HG03280 (cell line): ENCODE results near the gene TSC22D1.

Experiments
- ATAC-seq: cut with Tn5 transposase; IDR thresholded peaks from one replicate; pipeline ENCODE4 v1.9.1; 2021; ENCODE audit warnings: mild to moderate bottlenecking, moderate library complexity; ENCODE audit not compliant: unreplicated experiment

The TSC22D1 gene

GRCh38 chr13:44433863-44434765 lies 142.0 kb downstream of the TSC22D1 start:
- no peak for ATAC-seq

DNA sequence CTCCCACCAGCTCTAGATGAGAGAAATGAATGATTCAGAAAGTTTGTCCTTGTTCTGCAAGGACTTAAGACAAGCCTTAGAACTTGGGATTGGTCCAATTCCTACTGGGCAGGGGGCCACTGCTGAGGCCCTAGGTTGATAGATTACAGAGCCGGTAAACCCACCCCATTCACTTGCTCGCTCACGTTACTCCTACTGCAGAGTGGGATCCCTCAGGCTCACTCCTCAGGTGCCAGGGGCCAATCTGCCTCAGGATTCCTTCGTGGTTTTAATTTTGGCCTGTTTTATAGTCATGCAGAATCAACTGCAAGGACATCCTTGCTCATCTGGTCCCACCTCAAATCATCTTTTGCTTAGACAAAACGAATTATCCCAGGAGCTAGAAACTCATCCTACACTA lies 143.5 kb downstream of the TSC22D1 start:
- ATAC-seq: no peak

- no peak for ATAC-seq
Observed at GRCh38 chr13:44431150-44431549, 145.0 kb downstream of the TSC22D1 start.

GRCh38 chr13:44429311-44429710 lies 146.8 kb downstream of the TSC22D1 start:
- ATAC-seq: no peak

DNA sequence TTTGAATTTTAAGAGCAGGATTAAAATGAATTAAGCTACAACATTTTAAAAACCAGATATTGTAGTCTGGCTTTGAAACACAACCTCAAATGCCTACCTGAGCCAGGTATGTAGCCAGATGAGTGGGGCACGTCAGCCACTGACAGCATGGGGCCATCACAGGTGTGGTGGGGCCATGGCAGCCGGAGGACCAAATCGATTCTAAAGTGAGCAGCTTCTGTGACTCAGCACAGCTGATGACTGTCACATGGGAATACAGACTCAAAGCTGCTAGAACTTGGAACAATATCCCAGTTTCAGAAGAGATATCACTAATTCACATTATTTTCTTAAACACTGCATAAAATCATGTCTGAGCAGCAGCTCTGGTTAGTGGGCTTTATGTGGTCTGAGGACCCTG lies 149.7 kb downstream of the TSC22D1 start:
- ATAC-seq: no peak

- ATAC-seq: no peak
Observed at GRCh38 chr13:44425815-44426078, 150.4 kb downstream of the TSC22D1 start.

GRCh38 chr13:44425041-44425814 lies 150.9 kb downstream of the TSC22D1 start:
- no peak for ATAC-seq

GRCh38 chr13:44423824-44424223 lies 152.3 kb downstream of the TSC22D1 start:
- no peak for ATAC-seq

DNA sequence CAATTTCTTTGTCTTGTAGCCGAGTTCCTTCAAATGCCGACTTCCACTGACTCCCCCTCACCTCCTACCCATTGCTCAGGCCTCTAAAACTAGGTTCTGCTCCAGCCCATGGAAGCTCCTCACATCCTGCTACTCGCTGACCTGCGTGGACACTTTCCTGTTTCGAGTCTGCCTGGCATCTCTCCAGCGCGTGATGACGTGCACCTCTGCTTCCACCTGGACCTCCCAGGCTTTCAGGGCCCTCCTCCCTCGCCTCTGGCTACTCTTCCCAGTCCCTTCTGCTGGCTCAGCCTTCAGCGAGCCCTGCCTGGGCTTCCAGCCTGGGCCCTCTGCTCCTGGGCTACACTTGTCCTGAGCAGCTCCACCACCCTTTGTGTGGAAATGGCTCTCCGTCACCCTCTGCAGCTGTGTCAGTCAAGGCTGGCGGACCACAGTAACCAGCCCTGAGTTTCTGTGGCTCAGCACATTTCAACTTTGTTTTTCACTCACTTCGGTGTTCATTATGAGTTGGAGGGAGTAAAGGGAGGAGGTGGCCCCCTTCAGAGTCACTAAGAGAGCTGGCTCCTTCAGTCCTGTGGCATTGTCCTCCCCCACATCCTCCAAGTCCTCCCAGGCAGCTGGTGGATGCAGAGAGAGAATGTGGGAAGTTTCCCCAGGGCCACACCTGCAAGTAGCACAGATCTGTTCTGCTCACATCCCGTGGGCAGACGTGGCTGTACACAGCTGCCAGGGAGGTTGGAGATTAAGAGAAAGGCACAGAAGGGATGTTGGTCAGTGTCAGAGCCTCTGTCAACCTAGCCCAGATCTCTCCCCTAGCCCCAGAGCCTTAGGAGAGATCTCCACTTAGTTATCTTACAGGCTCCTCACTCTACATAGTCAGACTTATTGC lies 153.1 kb downstream of the TSC22D1 start:
- ATAC-seq: no peak

DNA sequence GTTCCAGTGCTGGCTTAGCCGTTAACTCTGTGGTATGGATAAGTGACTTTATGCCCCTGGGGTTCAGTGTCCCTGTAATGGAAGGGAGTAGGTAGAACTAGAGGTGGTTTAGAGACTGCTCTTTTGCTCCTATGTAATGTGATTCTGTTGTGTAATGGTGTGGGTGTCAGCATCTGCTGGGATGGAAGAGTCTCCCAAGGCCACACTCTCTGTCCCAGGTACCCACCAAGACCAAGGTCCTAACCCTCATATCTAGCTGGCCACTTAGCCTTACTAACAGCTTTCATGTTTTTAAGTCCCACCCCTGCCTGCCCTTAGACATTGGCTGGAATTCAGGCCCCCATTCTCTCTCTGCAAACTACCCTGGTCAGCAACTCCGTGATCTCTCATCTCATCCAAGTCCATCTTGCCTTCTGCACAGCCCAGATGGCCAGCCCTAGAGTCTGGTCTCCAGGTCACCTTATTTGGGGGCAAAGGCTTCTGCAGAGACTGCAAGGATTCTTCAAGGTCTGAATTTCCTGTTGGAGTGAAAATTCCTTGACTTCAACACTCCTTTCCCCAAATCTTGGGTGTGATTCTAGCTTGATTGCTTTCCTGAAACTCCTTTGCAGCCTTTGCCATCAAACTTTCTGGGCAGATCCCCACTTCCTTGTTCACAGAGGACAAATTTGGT lies 154.1 kb downstream of the TSC22D1 start:
- no peak for ATAC-seq

DNA sequence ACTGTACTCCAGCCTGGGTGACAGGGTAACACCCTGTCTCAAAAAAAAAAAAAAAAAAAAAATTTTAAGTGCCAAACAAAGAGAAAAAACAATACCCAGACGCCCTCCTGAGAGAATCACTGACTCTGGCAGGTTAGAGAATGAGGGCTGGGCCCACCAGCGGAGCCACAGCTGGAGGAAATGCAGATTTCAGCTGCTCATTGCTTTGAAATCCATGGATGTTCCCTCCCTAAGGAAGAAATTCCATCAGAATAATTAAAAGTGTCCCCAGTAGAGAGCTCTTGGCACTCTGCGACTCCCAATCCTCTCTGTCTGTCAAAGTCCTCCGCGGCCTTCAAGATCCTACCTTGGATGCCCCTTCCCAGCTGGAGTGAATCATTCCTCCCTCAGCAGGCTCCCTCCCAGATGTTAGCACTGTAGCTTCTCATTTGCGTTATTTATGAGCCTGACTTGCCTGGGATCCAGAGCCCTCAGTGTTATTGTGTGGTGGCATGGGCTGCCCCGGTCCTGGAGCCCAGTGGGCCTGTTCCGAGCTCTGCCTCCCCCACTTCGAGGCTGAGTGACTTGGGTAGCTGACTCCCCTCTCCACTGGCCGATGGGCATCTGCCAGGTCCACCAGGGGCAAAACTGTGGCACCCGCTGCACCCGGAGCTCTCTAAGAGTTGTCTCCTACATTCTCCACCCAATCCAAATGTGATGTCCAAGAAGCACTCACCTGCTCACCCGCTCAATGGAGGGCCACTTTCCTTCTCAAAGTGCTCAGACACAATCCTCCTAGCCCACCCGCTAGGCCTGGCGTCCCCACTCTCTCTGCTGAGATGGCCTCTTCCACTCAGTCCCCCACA lies 155.5 kb downstream of the TSC22D1 start:
- no peak for ATAC-seq

- no peak for ATAC-seq
Observed at GRCh38 chr13:44417876-44418275, 158.3 kb downstream of the TSC22D1 start.

DNA sequence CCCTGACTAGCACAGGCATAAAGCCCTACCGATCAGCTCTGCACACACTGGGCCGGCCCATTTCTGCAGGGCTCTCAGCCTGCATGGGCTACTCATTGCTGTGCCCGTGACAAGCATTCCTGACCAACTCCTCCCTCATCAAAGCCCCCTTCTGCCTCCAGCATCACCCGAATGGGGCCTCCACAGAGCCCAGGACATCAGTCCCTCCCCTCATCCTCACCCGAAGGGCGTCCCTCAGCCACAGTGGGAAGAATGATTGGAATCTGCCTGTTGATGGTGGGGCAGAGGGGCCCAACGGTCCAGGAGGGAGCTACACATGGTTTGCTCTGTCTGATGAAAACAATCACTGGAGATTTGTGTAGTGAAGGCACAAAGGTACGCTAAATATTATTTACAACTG lies 158.7 kb downstream of the TSC22D1 start:
- ATAC-seq: no peak

GRCh38 chr13:44416744-44417143 lies 159.4 kb downstream of the TSC22D1 start:
- no peak for ATAC-seq

GRCh38 chr13:44416301-44416700 lies 159.8 kb downstream of the TSC22D1 start:
- ATAC-seq: no peak

DNA sequence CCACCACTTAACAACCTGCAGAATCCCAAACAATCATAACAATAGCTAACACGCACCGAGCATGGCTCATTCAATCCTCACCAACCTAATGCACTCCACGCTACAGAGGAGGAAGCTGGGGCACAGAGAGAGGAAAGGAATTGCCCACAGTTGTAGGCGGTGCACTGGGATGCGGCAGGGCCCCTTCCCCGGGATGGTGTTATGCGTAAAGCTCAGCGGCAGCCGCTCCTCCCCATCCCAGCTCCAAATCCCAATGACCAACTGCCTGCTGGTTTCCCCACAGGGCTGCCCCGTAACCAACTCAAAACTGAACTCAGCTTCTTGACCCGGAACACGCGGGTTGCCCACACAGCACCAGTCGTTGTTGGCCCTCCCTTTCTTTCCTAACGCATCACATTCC lies 160.3 kb downstream of the TSC22D1 start:
- ATAC-seq: no peak

DNA sequence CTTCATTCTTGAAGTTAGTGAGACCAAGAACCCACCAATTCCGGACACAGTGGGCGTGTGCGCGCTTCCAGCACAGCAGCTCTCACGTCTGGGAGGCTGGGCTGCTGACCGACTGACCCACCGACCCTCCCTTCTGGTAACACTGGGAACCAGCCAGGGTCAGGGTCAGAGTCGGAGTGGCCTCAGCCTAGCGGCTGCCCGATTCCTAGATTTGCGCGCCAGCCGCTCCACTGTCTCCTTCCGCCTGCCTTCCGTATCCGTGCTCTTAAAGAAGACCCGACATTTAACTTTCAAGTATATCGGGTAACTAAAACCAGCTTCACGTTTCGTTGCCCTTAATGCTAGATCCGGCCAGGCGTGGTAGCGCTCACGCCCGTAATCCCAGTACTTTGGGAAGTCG lies 161.4 kb downstream of the TSC22D1 start:
- ATAC-seq: no peak

- ATAC-seq: no peak
Observed at GRCh38 chr13:44413095-44413494, 163.0 kb downstream of the TSC22D1 start.

- no peak for ATAC-seq
Observed at GRCh38 chr13:44412346-44412935, 163.7 kb downstream of the TSC22D1 start.

DNA sequence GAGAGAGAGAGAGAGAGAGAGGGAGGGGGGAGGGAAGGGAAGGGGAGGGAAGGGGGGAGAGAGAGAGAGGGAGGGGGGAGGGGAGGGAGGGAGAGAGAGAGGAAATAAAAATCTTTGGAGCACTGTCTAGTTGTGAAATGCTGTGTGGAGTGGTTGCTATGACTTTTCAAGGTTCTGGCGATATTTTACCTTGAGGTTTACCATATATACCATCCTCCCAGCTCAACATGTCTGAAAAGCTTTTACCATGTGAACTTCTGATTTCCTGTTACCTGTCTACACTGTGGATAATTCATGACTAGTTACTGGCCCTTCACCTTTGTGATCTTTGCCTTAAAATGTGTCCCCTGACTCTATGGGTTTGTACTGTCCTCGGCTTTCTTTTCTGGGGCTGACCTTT lies 164.3 kb downstream of the TSC22D1 start:
- ATAC-seq: no peak
